ENCODE data around the gene PPFIBP2. TPM values are rescaled to one million over a fixed set of nuclear protein-coding genes. Genes with fewer than 3 reads are reported as not detected.

Gene PPFIBP2
- polyA plus RNA-seq, 2 of the 4 experiments (the other 2 are of a cell fraction): 13.4 to 32.5 TPM

GRCh38 chr11:7595016-7595866 lies 81.4 kb downstream of the PPFIBP2 start:
- ChIA-PET POLR2A (no interaction called here), CTCF (interaction anchor here (0.8 to 3.8 kb wide), 5 partner anchors 15 to 504 kb away, joined by 3 to 23 read pairs (median 3); partner anchors contain the start of gene PPFIBP2)
- DNase-seq (ENCODE audit: low read depth in 1 of 2, low spot score in 1 of 2) (no peak), FAIRE-seq (no peak), ATAC-seq (no peak)
- Histone ChIP-seq H3K9me3 (no peaks in the 10 kb centered on the region), H3K4me2 (no peak overlapping the region), H3K27ac (peak overlapping the region in 1 of 2 experiments; percentile 61; a peak in 1 of 6 replicates), H3K4me1 (peaks cover 29% of the 10 kb centered on the region), H3K4me3 (no peak overlapping the region)
- WGBS (ENCODE audit: missing lambda C conversion rate): 81% methylated on average over 1 of the region's 1 CpG
- TF ChIP-seq RCOR1 (IDR thresholded peaks at IDR 0.05; ENCODE audit: low read depth, low read length) (no peak), JUN (IDR thresholded peaks at IDR 0.05) (no peak), BCL3 (IDR thresholded peaks at IDR 0.05) (no peak), NFE2L2 (conservative IDR thresholded peaks at IDR 0.05; ENCODE audit: low read length) (no peak), CTCF (IDR thresholded peaks at IDR 0.05) (no peak)

GRCh38 chr11:7595951-7596350 lies 82.2 kb downstream of the PPFIBP2 start:
- CTCF ChIA-PET: interaction anchor here (0.8 to 3.8 kb wide), 4 partner anchors 15 to 82 kb away, joined by 3 to 23 read pairs (median 4); partner anchors contain the start of gene PPFIBP2

GRCh38 chr11:7596975-7597391 lies 83.2 kb downstream of the PPFIBP2 start:
- CTCF ChIA-PET: no interaction called here
- DNase-seq (ENCODE audit: low read depth in 1 of 2, low spot score in 1 of 2) (no peak), ATAC-seq (no peak), FAIRE-seq (no peak)
- Histone ChIP-seq H3K4me3 (no peak overlapping the region), H3K9me3 (no peaks in the 10 kb centered on the region), H3K4me1 (peaks cover 39% of the 10 kb centered on the region), H3K27ac (peak overlapping the region in 1 of 2 experiments; percentile 61; a peak in 3 of 6 replicates), H3K4me2 (no peak overlapping the region)
- 84% methylated on average over 5 of the region's 5 CpGs for WGBS (ENCODE audit: missing lambda C conversion rate)
- POLR2A ChIA-PET: no interaction called here
- TF ChIP-seq JUN (IDR thresholded peaks at IDR 0.05) (no peak), EP300 (IDR thresholded peaks at IDR 0.05) (no peak), KDM5A (IDR thresholded peaks at IDR 0.05) (no peak), HMGXB4 (CRISPR knock-in tag; IDR thresholded peaks at IDR 0.05; ENCODE audit: borderline replicate concordance) (no peak), HEYL (CRISPR knock-in tag; IDR thresholded peaks at IDR 0.05) (no peak), REST (IDR thresholded peaks at IDR 0.05) (no peak), NFE2L2 (conservative IDR thresholded peaks at IDR 0.05; ENCODE audit: low read length) (no peak)

More at GRCh38 chr11:7595951-7596350, 82.2 kb downstream of the PPFIBP2 start:
- 93% methylated on average over 2 of the region's 2 CpGs for WGBS (ENCODE audit: missing lambda C conversion rate)
- Histone ChIP-seq H3K4me1 (peaks cover 36% of the 10 kb centered on the region), H3K9me3 (no peaks in the 10 kb centered on the region), H3K4me3 (no peak overlapping the region), H3K27ac (no peak overlapping the region), H3K4me2 (no peak overlapping the region)
- POLR2A ChIA-PET: no interaction called here
- TF ChIP-seq RCOR1 (IDR thresholded peaks at IDR 0.05; ENCODE audit: low read depth, low read length) (no peak), CEBPB (IDR thresholded peaks at IDR 0.05) (no peak), EHF (CRISPR knock-in tag; IDR thresholded peaks at IDR 0.05) (no peak), FOSL2 (IDR thresholded peaks at IDR 0.05) (no peak), FOSL2 (CRISPR knock-in tag; IDR thresholded peaks at IDR 0.05) (no peak), SMC3 (IDR thresholded peaks at IDR 0.05) (no peak), CBX2 (IDR thresholded peaks at IDR 0.05; ENCODE audit: borderline replicate concordance, low read depth) (no peak), ZFP36 (IDR thresholded peaks at IDR 0.05; ENCODE audit: borderline replicate concordance, partially characterized antibody) (no peak), RNF2 (IDR thresholded peaks at IDR 0.05; ENCODE audit: borderline replicate concordance, low read depth) (no peak), BHLHE40 (IDR thresholded peaks at IDR 0.05; ENCODE audit: low read depth, low read length) (no peak), POLR2AphosphoS2 (conservative IDR thresholded peaks at IDR 0.05; ENCODE audit: low read length) (no peak), JUN (IDR thresholded peaks at IDR 0.05) (no peak), NR3C1 (IDR thresholded peaks at IDR 0.05) (no peak), ESRRA (IDR thresholded peaks at IDR 0.05; ENCODE audit: borderline replicate concordance, low read length) (no peak), RAD21 (conservative IDR thresholded peaks at IDR 0.05 in 1 of 2, IDR thresholded peaks at IDR 0.05 in 1 of 2) (no peak), USF2 (IDR thresholded peaks at IDR 0.05) (no peak), CBX8 (IDR thresholded peaks at IDR 0.05) (no peak), FOXS1 (CRISPR knock-in tag; IDR thresholded peaks at IDR 0.05) (no peak), E2F6 (IDR thresholded peaks at IDR 0.05; ENCODE audit: borderline replicate concordance, low read depth) (no peak), NPAS2 (CRISPR knock-in tag; IDR thresholded peaks at IDR 0.05; ENCODE audit: borderline replicate concordance) (no peak), KDM1A (IDR thresholded peaks at IDR 0.05; ENCODE audit: low read depth) (no peak)
- no peak for DNase-seq (ENCODE audit: low read depth in 1 of 2, low spot score in 1 of 2)
- no peak for FAIRE-seq
- no peak for ATAC-seq

Measured in A549 (cell line).